Neural progenitor cell (in vitro differentiated cells): Measurements from ENCODE around the gene NFXL1. TPM values are rescaled to one million over a fixed set of nuclear protein-coding genes. Genes with fewer than 3 reads are reported as not detected.

ENCODE experiments used
- DNase-seq: peaks from one replicate; pipeline ENCODE4 v3.0.0-alpha.2; 2016; ENCODE audit warnings: low spot score
- H2AFZ ChIP-seq: fragments of 200-600 bp; sonication (generic); replicated peaks from 2 replicates; pipeline ENCODE4 v1.6.1; 2016; ENCODE audit warnings: antibody characterized with exemption
- H3F3A ChIP-seq: fragments of 200-600 bp; sonication (generic); 2 replicates; pipeline ENCODE4 v1.6.1; 2016; ENCODE audit warnings: antibody characterized with exemption, low read depth
- H3K27ac ChIP-seq: fragments of 200-600 bp; sonication (generic); 2 replicates; pipeline ENCODE4 v1.5.1; 2016; ENCODE audit warnings: mild to moderate bottlenecking
- H3K27me3 ChIP-seq: fragments of 200-600 bp; sonication (generic); 2 replicates; pipeline ENCODE4 v1.6.1; 2016; ENCODE audit warnings: mild to moderate bottlenecking, moderate library complexity
- H3K36me3 ChIP-seq: fragments of 200-600 bp; sonication (generic); 2 replicates; pipeline ENCODE4 v1.5.1; 2016
- H3K4me1 ChIP-seq: fragments of 200-600 bp; sonication (generic); 2 replicates; pipeline ENCODE4 v1.6.1; 2016; ENCODE audit warnings: mixed run types
- H3K4me2 ChIP-seq: fragments of 200-600 bp; sonication (generic); 2 replicates; pipeline ENCODE4 v1.6.1; 2016
- H3K4me3 ChIP-seq: fragments of 200-600 bp; sonication (generic); 2 replicates; pipeline ENCODE4 v1.5.1; 2016
- H3K79me2 ChIP-seq: fragments of 200-600 bp; sonication (generic); 2 replicates; pipeline ENCODE4 v1.6.1; 2016; ENCODE audit warnings: low read depth
- H3K9ac ChIP-seq: fragments of 200-600 bp; sonication (generic); 2 replicates; pipeline ENCODE4 v1.6.1; 2016
- H3K9me3 ChIP-seq: fragments of 200-600 bp; sonication (generic); 2 replicates; pipeline ENCODE4 v1.5.1; 2016; ENCODE audit warnings: low read depth
- H4K20me1 ChIP-seq: fragments of 200-600 bp; sonication (generic); 2 replicates; pipeline ENCODE4 v1.6.1; 2016; ENCODE audit warnings: low read depth
- H3K27ac Mint-ChIP-seq: 3 replicates; pipeline ENCODE4 v1.8.0; 2021; ENCODE audit warnings: mixed read lengths
- H3K27me3 Mint-ChIP-seq: 2 replicates; pipeline ENCODE4 v1.8.0; 2022; ENCODE audit warnings: low read depth, mild to moderate bottlenecking, inconsistent platforms, moderate library complexity, mixed read lengths; ENCODE audit not compliant: insufficient read depth
- H3K36me3 Mint-ChIP-seq: 3 replicates; pipeline ENCODE4 v1.8.0; 2021; ENCODE audit warnings: mixed read lengths
- H3K4me1 Mint-ChIP-seq: 3 replicates; pipeline ENCODE4 v1.8.0; 2021; ENCODE audit warnings: mixed read lengths
- H3K4me3 Mint-ChIP-seq: 3 replicates; pipeline ENCODE4 v1.8.0; 2021; ENCODE audit warnings: mild to moderate bottlenecking, moderate library complexity, mixed read lengths
- H3K9me3 Mint-ChIP-seq: 3 replicates; pipeline ENCODE4 v1.8.0; 2020; ENCODE audit warnings: mixed read lengths
- CTCF ChIP-seq: fragments of 200-600 bp; sonication (generic); IDR thresholded peaks from 2 replicates; pipeline ENCODE4 v1.5.1; 2017; ENCODE audit warnings: antibody characterized with exemption, mild to moderate bottlenecking
- EZH2 ChIP-seq: fragments of 200-600 bp; sonication (generic); IDR thresholded peaks from 2 replicates; pipeline ENCODE4 v1.6.1; 2017; ENCODE audit warnings: antibody characterized with exemption, mild to moderate bottlenecking, moderate library complexity
- EZH2phosphoT487 ChIP-seq: fragments of 200-600 bp; sonication (generic); IDR thresholded peaks from 2 replicates; pipeline ENCODE4 v1.6.1; 2017; ENCODE audit warnings: antibody characterized with exemption
- total RNA-seq: library from RNA; depleted of rRNA; stranded (reverse); fragments of >200 nt; gene quantifications from 2 replicates; pipeline ENCODE4 v1.2.3, GENCODE V29; 2015; ENCODE audit warnings: low replicate concordance

Gene NFXL1
- total RNA-seq, 1 donor from 2014 or later: 33.2 TPM

GRCh38 chr4:47891928-47892327 lies 22.5 kb downstream of the NFXL1 start:
- no peak overlapping the region for H3K9ac ChIP-seq
- no peaks in the 10 kb centered on the region for H3K4me1 ChIP-seq
- no peaks in the 10 kb centered on the region for H3F3A ChIP-seq
- H3K36me3 Mint-ChIP-seq: peaks cover 24% of the 10 kb centered on the region
- no peaks in the 10 kb centered on the region for H3K79me2 ChIP-seq
- H3K27ac Mint-ChIP-seq: no peak overlapping the region
- H2AFZ ChIP-seq: no peak overlapping the region
- H3K27ac ChIP-seq: no peak overlapping the region
- H3K36me3 ChIP-seq: peaks cover 49% of the 10 kb centered on the region
- no peaks in the 10 kb centered on the region for H4K20me1 ChIP-seq
- TF ChIP-seq CTCF: no peak
- no peak for TF ChIP-seq EZH2phosphoT487
- TF ChIP-seq EZH2: no peak
- H3K27me3 ChIP-seq: no peaks in the 10 kb centered on the region
- no peak overlapping the region for H3K4me2 ChIP-seq
- no peaks in the 10 kb centered on the region for H3K9me3 Mint-ChIP-seq
- DNase-seq: no peak
- no peak overlapping the region for H3K4me3 Mint-ChIP-seq
- H3K4me1 Mint-ChIP-seq: no peaks in the 10 kb centered on the region
- H3K4me3 ChIP-seq: no peak overlapping the region
- H3K27me3 Mint-ChIP-seq: no peaks in the 10 kb centered on the region
- no peaks in the 10 kb centered on the region for H3K9me3 ChIP-seq

- no peaks in the 10 kb centered on the region for H3K4me1 ChIP-seq
- peaks cover 26% of the 10 kb centered on the region for H3K36me3 Mint-ChIP-seq
- no peaks in the 10 kb centered on the region for H3K79me2 ChIP-seq
- H3K27me3 ChIP-seq: no peaks in the 10 kb centered on the region
- no peak overlapping the region for H3K27ac Mint-ChIP-seq
- no peaks in the 10 kb centered on the region for H3K9me3 ChIP-seq
- no peak overlapping the region for H3K27ac ChIP-seq
- H3K9ac ChIP-seq: no peak overlapping the region
- no peak overlapping the region for H3K4me3 Mint-ChIP-seq
- no peaks in the 10 kb centered on the region for H3K9me3 Mint-ChIP-seq
- no peaks in the 10 kb centered on the region for H3K4me1 Mint-ChIP-seq
- no peak for DNase-seq
- H3K4me3 ChIP-seq: no peak overlapping the region
- no peak for TF ChIP-seq CTCF
- TF ChIP-seq EZH2: no peak
- no peak for TF ChIP-seq EZH2phosphoT487
- H2AFZ ChIP-seq: no peak overlapping the region
- H3K4me2 ChIP-seq: no peak overlapping the region
- peaks cover 2% of the 10 kb centered on the region for H3K27me3 Mint-ChIP-seq
- H3F3A ChIP-seq: no peaks in the 10 kb centered on the region
- H3K36me3 ChIP-seq: peaks cover 28% of the 10 kb centered on the region
- H4K20me1 ChIP-seq: no peaks in the 10 kb centered on the region
These were observed 32.2 kb downstream of the NFXL1 start for GRCh38 chr4:47882228-47882627.

- DNase-seq: no peak
- peaks cover 36% of the 10 kb centered on the region for H3K36me3 Mint-ChIP-seq
- H3K27me3 Mint-ChIP-seq: peaks cover 2% of the 10 kb centered on the region
- no peak overlapping the region for H3K4me2 ChIP-seq
- no peak overlapping the region for H3K9ac ChIP-seq
- TF ChIP-seq EZH2: no peak
- no peak for TF ChIP-seq EZH2phosphoT487
- no peak for TF ChIP-seq CTCF
- H3K4me3 ChIP-seq: no peak overlapping the region
- no peak overlapping the region for H3K27ac Mint-ChIP-seq
- H2AFZ ChIP-seq: no peak overlapping the region
- H3K27me3 ChIP-seq: no peaks in the 10 kb centered on the region
- H3K36me3 ChIP-seq: peaks cover 36% of the 10 kb centered on the region
- H3K9me3 Mint-ChIP-seq: peaks cover 2% of the 10 kb centered on the region
- H3K4me1 Mint-ChIP-seq: peaks cover 6% of the 10 kb centered on the region
- H4K20me1 ChIP-seq: no peaks in the 10 kb centered on the region
- H3K4me3 Mint-ChIP-seq: no peak overlapping the region
- no peak overlapping the region for H3K27ac ChIP-seq
- H3F3A ChIP-seq: no peaks in the 10 kb centered on the region
- no peaks in the 10 kb centered on the region for H3K9me3 ChIP-seq
- H3K79me2 ChIP-seq: no peaks in the 10 kb centered on the region
- no peaks in the 10 kb centered on the region for H3K4me1 ChIP-seq
These were observed 34.9 kb downstream of the NFXL1 start for GRCh38 chr4:47879458-47879857.
